Caco-2 (cell line): ENCODE results near the gene MAML2. TPM values are rescaled to one million over a fixed set of nuclear protein-coding genes. Genes with fewer than 3 reads are reported as not detected.
A peak's percentile ranks its signal among the peaks of the same experiment; 100 is the strongest.

Source experiments
- BruUV-seq: library from RNA; stranded (reverse); fragments of 400-500 nt; replicated peaks from 2 replicates; lab custom pipeline; 2021; lab: Mats Ljungman, UMichigan
- CTCF ChIA-PET: fragments of 300-600 bp; sonication (Branson Sonifier 250); formaldehyde crosslinking; loops from one replicate; lab custom pipeline; 2022; ENCODE audit warnings: antibody characterized with exemption; lab: Charles Lee
- POLR2A ChIA-PET: fragments of 300-600 bp; sonication (Branson Sonifier 250); formaldehyde crosslinking; loops from one replicate; lab custom pipeline; 2022; ENCODE audit warnings: antibody characterized with exemption; lab: Charles Lee
- DNase-seq, 2 experiments: peaks; one replicate each; pipeline versions ENCODE4 v3.0.0 to v3.0.0-alpha.2; 2020 to 2022
- H3K27me3 ChIP-seq: replicated peaks from 2 replicates; pipeline ENCODE4 v1.6.0; 2011; ENCODE audit warnings: low read length; ENCODE audit not compliant: control insufficient read depth, insufficient read depth
- H3K36me3 ChIP-seq: 2 replicates; pipeline ENCODE4 v1.5.1; 2011; ENCODE audit warnings: low read length; ENCODE audit not compliant: control insufficient read depth, insufficient read depth
- H3K4me1 ChIP-seq: fragments of 250-450 bp; sonication (Bioruptor Pico); 2 replicates; pipeline ENCODE4 v1.5.1; 2020; ENCODE audit warnings: mild to moderate bottlenecking
- H3K4me3 ChIP-seq: 2 replicates; pipeline ENCODE4 v1.5.1; 2011; ENCODE audit warnings: low read depth, mild to moderate bottlenecking, control low read depth, low read length
- H3K9me3 ChIP-seq: fragments of 250-450 bp; sonication (Bioruptor Pico); 2 replicates; pipeline ENCODE4 v1.5.1; 2020; ENCODE audit warnings: mild to moderate bottlenecking, moderate library complexity
- H3K27ac Mint-ChIP-seq: one replicate; pipeline ENCODE4 v1.8.0; 2022; ENCODE audit warnings: mixed read lengths; ENCODE audit not compliant: unreplicated experiment
- H3K27me3 Mint-ChIP-seq: one replicate; pipeline ENCODE4 v1.8.0; 2022; ENCODE audit warnings: mixed read lengths; ENCODE audit not compliant: insufficient read depth, unreplicated experiment
- H3K36me3 Mint-ChIP-seq: one replicate; pipeline ENCODE4 v1.8.0; 2022; ENCODE audit warnings: mild to moderate bottlenecking, mixed read lengths; ENCODE audit not compliant: insufficient read depth, unreplicated experiment
- H3K4me1 Mint-ChIP-seq: one replicate; pipeline ENCODE4 v1.8.0; 2022; ENCODE audit warnings: low read depth, mixed read lengths; ENCODE audit not compliant: unreplicated experiment
- H3K4me3 Mint-ChIP-seq: one replicate; pipeline ENCODE4 v1.8.0; 2022; ENCODE audit warnings: mild to moderate bottlenecking, moderate library complexity, mixed read lengths; ENCODE audit not compliant: unreplicated experiment
- H3K9me3 Mint-ChIP-seq: one replicate; pipeline ENCODE4 v1.8.0; 2022; ENCODE audit warnings: mixed read lengths; ENCODE audit not compliant: unreplicated experiment
- CTCF ChIP-seq, 2 experiments: fragments of 200-600 bp in 1 of 2; IDR thresholded peaks; 1 replicate in 1 of 2; 2 replicates in 1 of 2; pipeline versions ENCODE4 v1.5.1 to v1.8.0; 2011 to 2022; ENCODE audit warnings: antibody characterized with exemption in 1 of 2, control low read depth in 1 of 2, inconsistent platforms in 1 of 2, low read depth in 1 of 2, low read length in 1 of 2, mild to moderate bottlenecking in 1 of 2, moderate library complexity in 1 of 2; ENCODE audit not compliant: insufficient read depth in 1 of 2, severe bottlenecking in 1 of 2, unreplicated experiment in 1 of 2
- intact Hi-C: fragments of 100-400 bp; cut with micrococcal nuclease; formaldehyde crosslinking; loops from one replicate; pipeline ENCODE4 v1.10.0; 2022; ENCODE audit not compliant: unreplicated experiment
- total RNA-seq: library from RNA; stranded (reverse); gene quantifications from 2 replicates; pipeline ENCODE4 v1.2.3, GENCODE V29; 2022

Gene MAML2
- total RNA-seq, 1 experiment from 2014 or later = 11.5 TPM

- ChIA-PET CTCF (no interaction called here), POLR2A (no interaction called here)
- Histone ChIP-seq H3K4me1 (peaks cover 45% of the 10 kb centered on the region), H3K36me3 (no peaks in the 10 kb centered on the region), H3K27me3 (no peaks in the 10 kb centered on the region), H3K9me3 (no peaks in the 10 kb centered on the region), H3K4me3 (no peak overlapping the region)
- Mint-ChIP-seq H3K9me3 (no peaks in the 10 kb centered on the region), H3K27me3 (no peaks in the 10 kb centered on the region), H3K36me3 (peaks cover 11% of the 10 kb centered on the region), H3K4me3 (no peak overlapping the region), H3K4me1 (peaks cover 40% of the 10 kb centered on the region), H3K27ac (no peak overlapping the region)
- BruUV-seq = no TSS peak
- DNase-seq = no peak
- TF ChIP-seq CTCF (IDR thresholded peaks at IDR 0.05; ENCODE audit: insufficient read depth in 1 of 2, low read depth in 1 of 2, low read length in 1 of 2, severe bottlenecking in 1 of 2, unreplicated experiment in 1 of 2) = no peak
- intact Hi-C loops = loop anchor here (5.0 kb wide), 1 partner anchor 815 kb away; no protein-coding TSS in a partner anchor
These were observed 240.3 kb downstream of the MAML2 start for GRCh38 chr11:96102664-96103078.

DNA sequence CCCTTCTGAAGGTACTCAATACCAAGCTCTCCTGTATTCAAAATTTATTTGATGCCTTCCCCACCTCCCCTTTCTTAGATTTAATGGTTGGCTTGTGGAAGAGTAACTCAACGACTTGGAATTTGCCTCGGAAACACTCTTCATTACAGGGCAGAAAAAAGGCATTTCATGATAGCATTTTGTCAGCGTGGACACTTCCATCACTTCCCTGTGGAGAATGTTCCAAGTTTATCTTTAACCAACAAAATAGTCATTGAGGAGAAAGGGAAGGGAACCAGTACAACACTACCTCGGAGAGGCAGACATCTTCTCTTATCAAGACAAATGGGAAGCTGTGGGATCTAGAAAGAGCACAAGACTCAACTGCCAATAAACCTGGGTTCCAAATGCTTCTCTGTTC is 241.8 kb downstream of the MAML2 start:
- no peak for DNase-seq
- POLR2A ChIA-PET = no interaction called here
- Histone ChIP-seq H3K4me1 (peaks cover 59% of the 10 kb centered on the region), H3K9me3 (no peaks in the 10 kb centered on the region), H3K27me3 (no peaks in the 10 kb centered on the region), H3K4me3 (no peak overlapping the region), H3K36me3 (no peaks in the 10 kb centered on the region)
- intact Hi-C loops = loop anchor here (5.0 kb wide), 1 partner anchor 816 kb away; no protein-coding TSS in a partner anchor
- BruUV-seq = no TSS peak
- no peaks in the 10 kb centered on the region for H3K9me3 Mint-ChIP-seq
- no peaks in the 10 kb centered on the region for H3K27me3 Mint-ChIP-seq
- peaks cover 14% of the 10 kb centered on the region for H3K36me3 Mint-ChIP-seq
- CTCF ChIA-PET = interaction anchor here (0.5 kb wide), 1 partner anchor 143 kb away, joined by 3 read pairs; no protein-coding TSS in a partner anchor
- H3K4me1 Mint-ChIP-seq = peaks cover 56% of the 10 kb centered on the region
- no peak overlapping the region for H3K4me3 Mint-ChIP-seq
- peak overlapping the region; percentile 94 for H3K27ac Mint-ChIP-seq
- TF ChIP-seq CTCF (IDR thresholded peaks at IDR 0.05; ENCODE audit: insufficient read depth in 1 of 2, low read depth in 1 of 2, low read length in 1 of 2, severe bottlenecking in 1 of 2, unreplicated experiment in 1 of 2) = no peak

GRCh38 chr11:96098511-96099241 is 244.3 kb downstream of the MAML2 start:
- H3K4me1 Mint-ChIP-seq = peaks cover 71% of the 10 kb centered on the region
- DNase-seq = peak; percentile 90 to 91

More at GRCh38 chr11:96098511-96099241, 244.3 kb downstream of the MAML2 start:
- H3K27me3 Mint-ChIP-seq = no peaks in the 10 kb centered on the region
- Histone ChIP-seq H3K9me3 (no peaks in the 10 kb centered on the region), H3K4me3 (no peak overlapping the region), H3K27me3 (no peaks in the 10 kb centered on the region), H3K36me3 (no peaks in the 10 kb centered on the region), H3K4me1 (peaks cover 75% of the 10 kb centered on the region)
- CTCF ChIA-PET = interaction anchor here (0.9 to 1.7 kb wide), 3 partner anchors 44 to 244 kb away, joined by 3 to 6 read pairs (median 5); partner anchors contain the start of gene MAML2
- H3K4me3 Mint-ChIP-seq = peak overlapping the region; percentile 65
- H3K27ac Mint-ChIP-seq = peak overlapping the region; percentile 94
- TF ChIP-seq CTCF (IDR thresholded peaks at IDR 0.05; ENCODE audit: insufficient read depth in 1 of 2, low read depth in 1 of 2, low read length in 1 of 2, severe bottlenecking in 1 of 2, unreplicated experiment in 1 of 2) = no peak
- POLR2A ChIA-PET = interaction anchor here (0.7 to 1.4 kb wide), 4 partner anchors 123 to 291 kb away, joined by 3 to 5 read pairs (median 3); partner anchors contain the start of genes CCDC82, JRKL, MAML2 and MTMR2
- no TSS peak for BruUV-seq
- peaks cover 21% of the 10 kb centered on the region for H3K36me3 Mint-ChIP-seq
- intact Hi-C loops = loop anchor here (1.0 to 5.0 kb wide), 13 partner anchors 8 to 292 kb away; partner anchors contain the start of genes JRKL and MTMR2
- H3K9me3 Mint-ChIP-seq = no peaks in the 10 kb centered on the region
